Activated T-helper 2 cell treated with anti-CD3 and anti-CD28 coated beads, Interferon-gamma antibody, Interleukin-2, Interleukin-4, amounts not matched to agents 10 μg/mL and 5 μg/mL and 100 μg/mL, durations not matched to agents 14 hours and 24 hours and 36 hours (primary cell): ENCODE data around the gene REV3L. TPM values are rescaled to one million over a fixed set of nuclear protein-coding genes. Genes with fewer than 3 reads are reported as not detected.
A peak's percentile ranks its signal among the peaks of the same experiment; 100 is the strongest.

Experiments used
- DNase-seq: peaks from one replicate; pipeline ENCODE4 v3.0.0; 2021; ENCODE audit warnings: low spot score
- H3K27ac Mint-ChIP-seq: one replicate; pipeline ENCODE4 v1.8.0; 2021; ENCODE audit warnings: mixed read lengths
- H3K27me3 Mint-ChIP-seq: one replicate; pipeline ENCODE4 v1.8.0; 2021; ENCODE audit warnings: low read depth, mixed read lengths
- H3K36me3 Mint-ChIP-seq: one replicate; pipeline ENCODE4 v1.8.0; 2021; ENCODE audit warnings: low read depth, mixed read lengths
- H3K4me1 Mint-ChIP-seq: one replicate; pipeline ENCODE4 v1.8.0; 2021; ENCODE audit warnings: low read depth, mixed read lengths
- H3K4me3 Mint-ChIP-seq: one replicate; pipeline ENCODE4 v1.8.0; 2021; ENCODE audit warnings: low read depth, mild to moderate bottlenecking, moderate library complexity, mixed read lengths
- H3K9me3 Mint-ChIP-seq: one replicate; pipeline ENCODE4 v1.8.0; 2021; ENCODE audit warnings: mixed read lengths
- intact Hi-C: fragments of 100-400 bp; cut with micrococcal nuclease; formaldehyde crosslinking; loops from one replicate; pipeline ENCODE4 v1.15.1; 2023
- total RNA-seq: library from RNA; stranded (reverse); gene quantifications from 2 replicates; pipeline ENCODE4 v1.2.3, GENCODE V29; 2022

Gene REV3L, protein sequence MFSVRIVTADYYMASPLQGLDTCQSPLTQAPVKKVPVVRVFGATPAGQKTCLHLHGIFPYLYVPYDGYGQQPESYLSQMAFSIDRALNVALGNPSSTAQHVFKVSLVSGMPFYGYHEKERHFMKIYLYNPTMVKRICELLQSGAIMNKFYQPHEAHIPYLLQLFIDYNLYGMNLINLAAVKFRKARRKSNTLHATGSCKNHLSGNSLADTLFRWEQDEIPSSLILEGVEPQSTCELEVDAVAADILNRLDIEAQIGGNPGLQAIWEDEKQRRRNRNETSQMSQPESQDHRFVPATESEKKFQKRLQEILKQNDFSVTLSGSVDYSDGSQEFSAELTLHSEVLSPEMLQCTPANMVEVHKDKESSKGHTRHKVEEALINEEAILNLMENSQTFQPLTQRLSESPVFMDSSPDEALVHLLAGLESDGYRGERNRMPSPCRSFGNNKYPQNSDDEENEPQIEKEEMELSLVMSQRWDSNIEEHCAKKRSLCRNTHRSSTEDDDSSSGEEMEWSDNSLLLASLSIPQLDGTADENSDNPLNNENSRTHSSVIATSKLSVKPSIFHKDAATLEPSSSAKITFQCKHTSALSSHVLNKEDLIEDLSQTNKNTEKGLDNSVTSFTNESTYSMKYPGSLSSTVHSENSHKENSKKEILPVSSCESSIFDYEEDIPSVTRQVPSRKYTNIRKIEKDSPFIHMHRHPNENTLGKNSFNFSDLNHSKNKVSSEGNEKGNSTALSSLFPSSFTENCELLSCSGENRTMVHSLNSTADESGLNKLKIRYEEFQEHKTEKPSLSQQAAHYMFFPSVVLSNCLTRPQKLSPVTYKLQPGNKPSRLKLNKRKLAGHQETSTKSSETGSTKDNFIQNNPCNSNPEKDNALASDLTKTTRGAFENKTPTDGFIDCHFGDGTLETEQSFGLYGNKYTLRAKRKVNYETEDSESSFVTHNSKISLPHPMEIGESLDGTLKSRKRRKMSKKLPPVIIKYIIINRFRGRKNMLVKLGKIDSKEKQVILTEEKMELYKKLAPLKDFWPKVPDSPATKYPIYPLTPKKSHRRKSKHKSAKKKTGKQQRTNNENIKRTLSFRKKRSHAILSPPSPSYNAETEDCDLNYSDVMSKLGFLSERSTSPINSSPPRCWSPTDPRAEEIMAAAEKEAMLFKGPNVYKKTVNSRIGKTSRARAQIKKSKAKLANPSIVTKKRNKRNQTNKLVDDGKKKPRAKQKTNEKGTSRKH (N-terminal part only)
- total RNA-seq: 19.4 and 23.8 TPM in 2 replicates

DNA sequence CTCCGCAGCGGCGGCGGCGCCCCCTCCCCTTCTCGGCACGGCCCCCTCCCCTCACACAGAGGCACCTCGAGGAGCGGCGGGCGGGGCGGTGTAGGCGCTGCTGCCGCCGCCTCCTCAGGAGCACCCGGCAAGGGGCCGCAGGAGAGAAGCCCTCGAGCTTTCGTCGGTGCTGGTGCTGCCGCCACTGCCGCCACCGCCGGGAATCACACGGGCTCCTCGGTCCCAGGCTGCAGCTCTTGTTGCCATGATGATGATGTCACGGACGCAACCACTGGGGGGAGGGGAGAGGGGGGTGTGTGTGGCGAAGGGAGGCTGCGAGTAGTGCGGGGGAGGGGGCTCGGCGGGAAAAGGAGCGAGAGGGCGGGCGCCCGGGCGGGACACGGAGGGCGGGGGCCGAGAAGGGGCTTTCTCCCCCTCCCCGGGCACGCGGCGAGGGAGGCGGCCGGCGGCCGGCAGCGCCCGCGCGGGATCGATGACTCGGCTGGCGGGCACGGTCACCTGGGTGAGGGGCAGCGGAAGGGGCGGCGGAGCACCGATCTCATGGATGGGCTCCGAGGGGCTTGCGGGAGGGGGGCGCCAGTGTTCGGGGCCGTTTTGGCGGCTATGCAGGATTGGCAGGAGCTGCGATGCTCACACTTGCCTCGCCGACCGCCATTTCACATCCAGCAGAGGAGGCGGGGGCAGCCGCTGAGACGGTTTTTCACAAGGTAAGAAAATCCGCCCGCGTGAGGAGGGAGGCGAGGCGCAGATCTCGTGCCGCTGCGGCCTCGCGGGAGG, at the start of gene REV3L:
TSS of gene REV3L (minus strand) at position 260 of the 777 bp plus-strand sequence. CDS start 330 bp downstream, outside the sequence.
- Mint-ChIP-seq H3K9me3 (peaks cover 7% of the 10 kb centered on the region), H3K27me3 (no peaks in the 10 kb centered on the region), H3K36me3 (peaks cover 25% of the 10 kb centered on the region), H3K4me3 (peak within 1 kb of the TSS; percentile 93), H3K27ac (peak within 1 kb of the TSS; percentile 97), H3K4me1 (peaks cover 50% of the 10 kb centered on the region)
- peak; percentile 83 for DNase-seq
- intact Hi-C loops: loop anchor here (1.0 to 10.0 kb wide), 7 partner anchors 9 to 666 kb away; partner anchors contain the start of genes AMD1, CDK19 and FYN

DNA sequence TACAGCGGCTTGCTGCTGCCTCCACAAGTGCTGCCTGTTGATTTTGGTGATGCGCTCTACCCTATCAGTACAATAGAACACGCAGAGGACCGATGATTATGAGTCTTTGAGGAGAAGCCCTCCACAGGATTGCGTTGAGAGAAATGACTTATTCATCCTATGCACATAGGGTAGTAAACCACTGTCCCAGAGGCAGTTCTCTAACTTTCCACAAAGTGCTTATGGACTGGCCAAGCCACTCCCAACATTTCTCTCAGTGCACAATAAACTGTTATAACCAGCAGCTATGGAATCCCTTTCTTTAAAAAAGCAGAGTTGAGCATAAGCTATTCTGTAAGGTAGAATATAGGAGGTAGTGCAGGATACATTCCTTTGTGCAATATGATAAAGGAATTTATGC, 48.2 kb upstream of the REV3L start:
- peaks cover 29% of the 10 kb centered on the region for H3K4me1 Mint-ChIP-seq
- peaks cover 14% of the 10 kb centered on the region for H3K36me3 Mint-ChIP-seq
- H3K27me3 Mint-ChIP-seq: no peaks in the 10 kb centered on the region
- no peak overlapping the region for H3K27ac Mint-ChIP-seq
- no peak overlapping the region for H3K4me3 Mint-ChIP-seq
- no peak for DNase-seq
- intact Hi-C loops: no loop called here
- H3K9me3 Mint-ChIP-seq: peaks cover 4% of the 10 kb centered on the region

DNA sequence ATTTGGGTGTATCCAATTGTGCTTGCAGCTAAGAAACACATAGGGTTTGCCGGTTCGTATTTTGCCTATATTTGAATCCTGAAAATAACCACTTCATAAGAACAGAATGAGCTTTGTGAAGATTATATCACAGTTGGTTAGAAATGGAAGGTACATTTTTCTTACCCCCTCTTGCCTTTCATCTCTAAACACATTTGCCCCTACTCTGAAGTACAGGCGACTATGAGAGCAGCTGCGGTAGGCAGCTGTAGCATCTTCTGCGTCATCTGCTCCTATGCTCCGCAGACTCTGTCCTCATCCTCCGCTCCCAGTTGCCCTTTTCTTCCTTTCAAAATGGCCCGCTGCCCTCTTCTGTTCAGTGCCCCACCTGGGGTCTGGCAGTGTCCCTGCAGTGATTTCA, 47.6 kb upstream of the REV3L start:
- Mint-ChIP-seq H3K36me3 (peaks cover 14% of the 10 kb centered on the region), H3K9me3 (peaks cover 4% of the 10 kb centered on the region), H3K27ac (peak overlapping the region; percentile 0), H3K27me3 (no peaks in the 10 kb centered on the region), H3K4me3 (no peak overlapping the region), H3K4me1 (peaks cover 28% of the 10 kb centered on the region)
- intact Hi-C loops: no loop called here
- DNase-seq: no peak

DNA sequence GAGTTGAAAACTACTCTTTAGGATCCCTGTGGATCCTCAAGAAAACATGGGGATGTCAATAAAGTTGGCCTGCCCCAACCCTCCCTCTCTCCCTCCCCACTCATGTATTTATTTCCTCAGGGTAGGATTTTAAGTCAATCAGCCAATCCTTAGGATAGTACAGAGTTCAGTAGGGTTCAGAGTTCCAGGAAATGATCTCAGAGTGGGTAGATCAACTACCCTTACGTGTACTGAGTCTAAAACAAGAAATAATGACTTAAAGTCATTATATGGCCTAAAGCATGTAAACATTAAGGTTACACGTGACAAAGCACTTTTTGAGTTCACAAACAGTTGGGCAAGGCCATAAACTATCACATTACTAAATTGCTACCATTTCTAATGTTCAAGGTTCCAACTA, 47.2 kb upstream of the REV3L start:
- Mint-ChIP-seq H3K9me3 (peaks cover 4% of the 10 kb centered on the region), H3K36me3 (peaks cover 14% of the 10 kb centered on the region), H3K4me3 (no peak overlapping the region), H3K27me3 (no peaks in the 10 kb centered on the region), H3K4me1 (peaks cover 29% of the 10 kb centered on the region), H3K27ac (no peak overlapping the region)
- intact Hi-C loops: no loop called here
- DNase-seq: no peak

DNA sequence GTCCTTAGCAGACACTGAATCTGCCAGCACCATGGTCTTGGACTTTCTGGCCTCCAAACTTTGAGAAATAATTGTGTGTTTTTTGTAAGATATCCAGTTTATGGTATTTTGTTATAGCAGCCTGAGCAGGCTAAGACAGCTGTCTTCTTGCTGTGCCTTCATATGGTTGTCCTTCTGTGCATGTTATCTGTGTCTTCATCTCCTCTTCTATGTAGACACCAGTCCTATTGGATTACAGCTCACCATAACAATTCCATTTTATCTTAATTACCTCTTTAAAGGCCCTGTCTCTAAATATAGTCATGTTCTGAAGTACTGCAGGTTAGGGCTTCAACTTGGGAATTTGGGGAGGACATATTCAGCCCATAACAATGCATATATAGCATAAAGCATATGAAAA, 44.3 kb upstream of the REV3L start:
- intact Hi-C loops: no loop called here
- Mint-ChIP-seq H3K27me3 (no peaks in the 10 kb centered on the region), H3K4me1 (peaks cover 42% of the 10 kb centered on the region), H3K36me3 (peaks cover 14% of the 10 kb centered on the region), H3K27ac (no peak overlapping the region), H3K9me3 (peaks cover 4% of the 10 kb centered on the region), H3K4me3 (no peak overlapping the region)
- no peak for DNase-seq

DNA sequence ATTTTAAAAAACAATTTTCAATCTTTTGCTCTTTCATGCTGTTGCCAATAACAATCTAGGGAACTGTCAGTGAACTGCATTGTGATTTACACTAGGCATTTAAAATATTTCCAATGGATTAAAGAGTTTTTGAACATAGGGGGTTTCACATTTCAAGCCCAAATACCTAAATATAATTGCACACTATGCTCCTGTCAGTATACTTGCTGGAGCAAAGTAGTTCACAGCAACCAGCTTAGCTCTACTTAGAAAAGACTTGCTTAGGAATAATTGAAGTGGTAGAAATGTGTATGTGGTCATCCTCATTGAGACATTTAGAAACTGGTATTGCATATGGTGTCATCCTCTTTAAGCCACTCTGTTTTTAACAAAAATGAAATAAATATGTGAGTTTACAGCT, 41.7 kb upstream of the REV3L start:
- Mint-ChIP-seq H3K27me3 (no peaks in the 10 kb centered on the region), H3K27ac (no peak overlapping the region)
- intact Hi-C loops: no loop called here

DNA sequence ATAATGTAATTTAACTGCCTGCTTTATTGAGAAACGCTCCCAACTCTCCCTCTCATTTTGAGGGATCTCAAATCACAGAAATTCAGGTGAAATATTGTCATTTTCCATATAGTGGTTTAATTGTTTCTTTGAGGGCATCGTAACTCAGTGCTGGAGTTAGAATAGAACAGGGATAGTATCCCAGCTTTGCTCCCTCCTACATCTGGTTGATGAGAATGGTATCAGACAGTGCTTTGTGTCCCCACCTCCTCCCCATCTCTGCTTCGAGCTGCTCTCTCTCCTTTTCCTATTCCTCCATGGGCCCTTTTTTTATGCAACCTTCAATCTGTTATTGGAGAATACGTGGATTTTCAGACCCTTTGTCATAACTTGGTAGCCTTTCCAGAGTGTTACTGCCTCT, 41.2 kb upstream of the REV3L start:
- no peak for DNase-seq

More for the DNA sequence above, 41.7 kb upstream of the REV3L start:
- Mint-ChIP-seq H3K4me1 (peaks cover 38% of the 10 kb centered on the region), H3K36me3 (peaks cover 10% of the 10 kb centered on the region), H3K9me3 (peaks cover 4% of the 10 kb centered on the region), H3K4me3 (no peak overlapping the region)
- DNase-seq: no peak

DNA sequence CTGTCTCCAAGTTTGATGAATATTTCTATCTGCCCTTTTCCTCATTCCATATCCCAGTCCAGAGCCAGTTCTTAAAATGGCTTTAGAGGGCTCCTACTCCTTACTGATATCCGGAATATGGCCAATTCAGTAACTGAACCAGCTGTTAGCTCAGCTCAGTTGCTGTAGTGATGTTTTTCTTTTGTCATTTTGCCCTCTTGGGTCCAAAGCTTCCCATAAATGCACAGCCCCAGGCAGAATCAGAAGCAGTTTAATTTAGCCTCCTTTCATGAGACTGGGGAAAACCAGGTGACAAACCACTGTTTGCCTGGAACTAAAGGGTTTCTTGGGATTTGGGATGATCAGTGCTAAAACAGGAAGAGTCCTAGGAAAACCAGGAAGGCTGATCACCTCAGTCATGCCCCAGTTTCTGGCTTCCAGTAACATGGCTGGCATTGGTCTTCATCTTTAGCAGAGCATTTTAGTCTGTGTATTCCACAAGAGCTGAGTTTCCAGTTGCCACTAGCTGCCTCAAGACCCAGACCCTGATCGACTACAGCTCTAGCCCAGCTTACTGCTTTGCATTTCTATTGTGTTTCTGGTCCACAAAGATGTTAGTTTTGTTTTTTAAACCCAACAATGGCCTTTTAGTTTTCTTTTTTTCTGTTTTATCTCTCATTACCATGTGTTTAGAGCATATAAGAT, 40.6 kb upstream of the REV3L start:
- H3K9me3 Mint-ChIP-seq: peaks cover under 1% of the 10 kb centered on the region
- peaks cover 2% of the 10 kb centered on the region for H3K36me3 Mint-ChIP-seq
- H3K27me3 Mint-ChIP-seq: no peaks in the 10 kb centered on the region
- no peak for DNase-seq
- intact Hi-C loops: no loop called here
- H3K4me1 Mint-ChIP-seq: peaks cover 36% of the 10 kb centered on the region
- no peak overlapping the region for H3K4me3 Mint-ChIP-seq
- no peak overlapping the region for H3K27ac Mint-ChIP-seq

More for the DNA sequence above, 41.2 kb upstream of the REV3L start:
- H3K27ac Mint-ChIP-seq: no peak overlapping the region
- peaks cover 4% of the 10 kb centered on the region for H3K9me3 Mint-ChIP-seq
- intact Hi-C loops: no loop called here
- peaks cover 38% of the 10 kb centered on the region for H3K4me1 Mint-ChIP-seq
- no peak overlapping the region for H3K4me3 Mint-ChIP-seq
- H3K27me3 Mint-ChIP-seq: no peaks in the 10 kb centered on the region
- peaks cover 7% of the 10 kb centered on the region for H3K36me3 Mint-ChIP-seq

DNA sequence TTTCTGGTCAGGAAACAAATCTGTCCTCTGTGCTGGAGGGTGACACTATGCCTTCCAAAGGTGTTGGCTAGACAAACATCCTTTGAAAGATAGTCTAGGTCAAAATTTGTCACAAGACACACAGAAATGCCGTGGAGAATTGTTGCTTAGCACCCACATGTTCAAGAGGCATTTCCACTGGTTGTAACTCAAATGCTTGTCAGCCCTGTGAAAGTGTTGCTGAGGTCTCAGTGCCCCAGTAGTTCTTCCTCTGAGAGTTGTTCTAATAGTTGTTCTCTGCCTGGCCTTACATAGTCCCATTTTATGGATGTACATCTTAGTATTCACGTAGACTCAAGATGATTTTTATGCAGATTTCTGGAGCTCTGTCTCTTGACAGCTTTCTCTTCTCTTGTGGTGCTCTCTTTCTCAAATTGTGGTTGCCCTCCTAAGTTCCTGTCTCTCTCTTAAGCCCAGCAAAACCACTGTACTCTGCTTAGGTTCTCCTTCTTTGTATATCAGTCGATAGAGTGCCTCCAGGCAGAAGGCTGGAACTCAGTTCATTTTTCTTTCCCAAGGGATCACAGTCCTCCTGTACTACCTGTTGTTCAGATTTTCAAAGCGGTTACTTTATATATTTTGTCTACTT, 39.5 kb upstream of the REV3L start:
- H3K36me3 Mint-ChIP-seq: peaks cover 2% of the 10 kb centered on the region
- no peak for DNase-seq
- no peaks in the 10 kb centered on the region for H3K27me3 Mint-ChIP-seq
- H3K4me3 Mint-ChIP-seq: no peak overlapping the region
- H3K27ac Mint-ChIP-seq: peak overlapping the region; percentile 13
- H3K9me3 Mint-ChIP-seq: no peaks in the 10 kb centered on the region
- H3K4me1 Mint-ChIP-seq: peaks cover 41% of the 10 kb centered on the region
- intact Hi-C loops: no loop called here

DNA sequence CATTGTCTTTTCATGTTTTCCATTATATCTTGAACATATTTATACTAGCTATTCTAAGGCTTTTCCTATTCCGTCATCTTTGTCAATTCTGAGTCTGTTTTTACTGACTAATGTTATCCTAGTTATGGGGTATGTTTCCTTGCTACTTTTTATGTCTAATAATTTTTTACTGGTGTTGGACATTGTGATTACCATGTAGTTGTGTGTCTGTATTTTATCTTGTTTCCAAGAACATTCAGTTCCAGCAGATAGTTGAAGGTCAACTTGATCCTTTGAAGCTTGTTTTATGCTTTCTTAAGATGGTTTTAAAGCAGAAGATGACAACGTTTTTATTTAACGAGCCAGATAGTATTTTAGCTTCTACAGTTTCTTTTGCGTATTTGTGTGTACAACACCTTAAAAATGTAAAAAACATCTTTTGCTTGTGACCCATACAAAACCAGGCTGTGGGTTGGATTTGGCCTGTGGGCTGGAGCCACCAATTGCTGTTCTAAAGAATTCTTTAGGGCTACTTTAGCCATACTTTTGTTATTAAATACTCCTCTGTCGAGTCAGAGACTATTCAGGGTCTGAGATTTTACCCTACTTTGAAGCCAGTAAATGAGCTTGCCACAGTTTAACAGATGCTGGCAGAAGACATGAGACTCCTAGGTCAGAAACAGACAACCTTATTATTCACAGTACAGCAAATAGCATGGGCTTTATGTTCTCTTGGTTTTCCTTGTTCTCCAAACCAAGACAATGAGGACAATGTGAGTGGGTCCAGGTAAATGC, 38.7 kb upstream of the REV3L start:
- H3K27me3 Mint-ChIP-seq: no peaks in the 10 kb centered on the region
- H3K9me3 Mint-ChIP-seq: no peaks in the 10 kb centered on the region
- peaks cover 39% of the 10 kb centered on the region for H3K4me1 Mint-ChIP-seq
- intact Hi-C loops: no loop called here
- H3K36me3 Mint-ChIP-seq: peaks cover 2% of the 10 kb centered on the region
- no peak overlapping the region for H3K4me3 Mint-ChIP-seq
- H3K27ac Mint-ChIP-seq: no peak overlapping the region
- no peak for DNase-seq

DNA sequence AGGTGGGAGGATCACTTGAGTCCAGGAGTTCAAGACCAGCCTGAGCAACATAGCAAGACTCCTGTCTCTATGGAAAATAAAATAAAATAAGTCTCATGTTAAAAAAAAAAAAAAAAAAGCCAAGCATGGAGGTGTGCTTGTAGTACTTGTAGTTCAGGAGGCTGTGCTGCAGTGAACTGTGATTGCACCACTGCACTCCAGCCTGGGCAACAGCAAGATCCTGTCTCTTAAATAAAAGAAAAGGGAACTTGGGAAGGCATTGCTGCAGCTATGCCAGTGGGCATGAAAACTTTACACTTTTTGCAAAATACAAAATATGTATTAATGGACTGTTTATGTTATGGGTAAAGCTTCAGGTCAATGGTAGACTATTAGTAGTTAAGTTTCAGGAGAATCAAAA, 37.5 kb upstream of the REV3L start:
- Mint-ChIP-seq H3K27me3 (no peaks in the 10 kb centered on the region), H3K36me3 (peaks cover 2% of the 10 kb centered on the region), H3K4me1 (peaks cover 39% of the 10 kb centered on the region), H3K4me3 (no peak overlapping the region), H3K27ac (no peak overlapping the region), H3K9me3 (no peaks in the 10 kb centered on the region)
- intact Hi-C loops: no loop called here
- no peak for DNase-seq
